ENCODE measurements around the gene ADGRG6.
"Not testable (repeated sequence)": the region's sequence is repeated elsewhere in the genome, so short reads cannot be mapped to it uniquely, and the experiment has no call there.

Gene ADGRG6

DNA sequence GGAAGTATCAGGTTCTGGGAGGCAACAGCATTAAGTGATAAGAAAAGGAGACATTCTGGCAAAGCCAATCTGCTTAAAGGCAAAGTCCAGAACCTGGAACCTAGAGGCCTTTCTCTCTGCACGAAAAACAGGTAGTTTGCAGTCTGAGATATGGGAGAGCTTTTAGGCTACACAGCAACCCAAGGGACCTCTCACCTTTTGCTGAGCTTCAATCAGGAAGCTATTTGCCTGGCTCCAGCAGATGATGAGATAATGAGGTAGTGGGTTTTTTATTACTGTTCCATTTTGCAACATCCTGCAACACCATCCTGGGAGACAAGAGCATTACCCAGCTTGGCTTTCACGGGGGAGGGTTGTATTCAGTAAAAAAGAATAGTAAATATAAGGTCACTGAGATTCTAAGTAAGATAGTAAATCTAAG is 143.1 kb downstream of the ADGRG6 start:
- in situ Hi-C loops (cut with HindIII; ENCODE audit: low pct_ligation_motif_present, low pct_unique_long_range_greater_than_20kb, low sequenced_read_pairs): no loop called here
- DNase-seq: no peak

DNA sequence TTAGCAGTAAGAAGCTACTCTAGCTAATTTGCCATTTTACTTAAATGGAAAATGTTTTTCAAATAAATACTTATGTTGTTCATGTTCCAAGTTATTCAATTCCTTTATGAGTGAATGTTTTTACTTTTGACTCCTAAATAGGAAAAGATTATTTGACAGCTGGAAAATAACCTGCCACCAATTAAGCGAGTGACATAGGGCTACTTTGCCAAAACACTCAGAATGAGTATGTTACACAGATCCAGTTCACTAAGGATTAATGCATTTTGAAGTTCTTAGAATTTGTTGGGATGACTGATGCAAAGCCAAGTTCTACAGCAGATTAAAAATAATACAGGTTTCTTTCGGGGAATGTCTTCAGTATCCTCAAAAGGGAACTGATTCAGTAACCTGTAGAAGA is 144.4 kb downstream of the ADGRG6 start:
- DNase-seq: no peak

DNA sequence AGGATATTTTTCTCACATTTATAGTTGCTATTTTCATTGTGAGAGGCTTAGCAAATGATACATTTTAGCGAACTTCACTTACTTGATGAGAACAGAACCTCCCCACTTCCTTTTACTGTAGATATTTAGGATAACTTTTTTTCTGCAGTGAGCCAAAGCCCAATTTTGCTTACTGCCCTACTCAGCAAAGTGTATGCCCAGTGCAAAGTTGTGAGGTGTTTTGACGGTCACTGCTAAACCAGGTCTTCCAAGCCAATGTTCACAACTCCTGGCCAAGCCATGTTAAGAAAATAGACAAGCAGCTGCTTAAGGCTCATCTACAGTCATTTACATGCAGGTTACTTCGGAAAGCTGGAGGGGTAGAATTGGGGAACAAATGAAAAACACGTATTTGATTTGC is 144.8 kb downstream of the ADGRG6 start:
- DNase-seq: no peak
- in situ Hi-C loops (cut with HindIII; ENCODE audit: low pct_ligation_motif_present, low pct_unique_long_range_greater_than_20kb, low sequenced_read_pairs): no loop called here

More for the DNA sequence above, 144.4 kb downstream of the ADGRG6 start:
- in situ Hi-C loops (cut with HindIII; ENCODE audit: low pct_ligation_motif_present, low pct_unique_long_range_greater_than_20kb, low sequenced_read_pairs): no loop called here

GRCh38 chr6:142448091-142448729 is 146.4 kb downstream of the ADGRG6 start:
- in situ Hi-C loops (cut with HindIII; ENCODE audit: low pct_ligation_motif_present, low pct_unique_long_range_greater_than_20kb, low sequenced_read_pairs): no loop called here
- DNase-seq: no peak

GRCh38 chr6:142450856-142451255 is 149.0 kb downstream of the ADGRG6 start:
- in situ Hi-C loops (cut with HindIII; ENCODE audit: low pct_ligation_motif_present, low pct_unique_long_range_greater_than_20kb, low sequenced_read_pairs); DNase-seq: not testable (repeated sequence)

- in situ Hi-C loops (cut with HindIII; ENCODE audit: low pct_ligation_motif_present, low pct_unique_long_range_greater_than_20kb, low sequenced_read_pairs): no loop called here
- DNase-seq: no peak
These were observed 151.2 kb downstream of the ADGRG6 start for GRCh38 chr6:142452993-142453392.

DNA sequence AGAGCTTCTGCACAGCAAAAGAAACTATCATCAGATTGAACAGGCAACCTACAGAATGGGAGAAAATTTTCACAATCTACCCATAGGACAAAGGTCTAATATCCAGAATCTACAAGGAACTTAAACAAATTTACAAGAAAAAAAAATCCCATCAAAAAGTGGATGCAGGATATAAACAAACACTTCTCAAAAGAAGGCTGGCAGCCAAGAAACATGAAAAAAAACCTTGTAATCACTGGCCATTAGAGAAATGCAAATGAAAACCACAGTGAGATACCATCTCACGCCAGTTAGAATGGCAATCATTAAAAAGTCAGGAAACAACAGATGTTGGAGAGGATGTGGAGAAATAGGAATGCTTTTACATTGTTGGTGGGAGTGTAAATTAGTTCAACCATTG is 152.4 kb downstream of the ADGRG6 start:
- in situ Hi-C loops (cut with HindIII; ENCODE audit: low pct_ligation_motif_present, low pct_unique_long_range_greater_than_20kb, low sequenced_read_pairs); DNase-seq: not testable (repeated sequence)

- in situ Hi-C loops (cut with HindIII; ENCODE audit: low pct_ligation_motif_present, low pct_unique_long_range_greater_than_20kb, low sequenced_read_pairs): not testable (repeated sequence)
These were observed 153.0 kb downstream of the ADGRG6 start for GRCh38 chr6:142454848-142455247.

DNA sequence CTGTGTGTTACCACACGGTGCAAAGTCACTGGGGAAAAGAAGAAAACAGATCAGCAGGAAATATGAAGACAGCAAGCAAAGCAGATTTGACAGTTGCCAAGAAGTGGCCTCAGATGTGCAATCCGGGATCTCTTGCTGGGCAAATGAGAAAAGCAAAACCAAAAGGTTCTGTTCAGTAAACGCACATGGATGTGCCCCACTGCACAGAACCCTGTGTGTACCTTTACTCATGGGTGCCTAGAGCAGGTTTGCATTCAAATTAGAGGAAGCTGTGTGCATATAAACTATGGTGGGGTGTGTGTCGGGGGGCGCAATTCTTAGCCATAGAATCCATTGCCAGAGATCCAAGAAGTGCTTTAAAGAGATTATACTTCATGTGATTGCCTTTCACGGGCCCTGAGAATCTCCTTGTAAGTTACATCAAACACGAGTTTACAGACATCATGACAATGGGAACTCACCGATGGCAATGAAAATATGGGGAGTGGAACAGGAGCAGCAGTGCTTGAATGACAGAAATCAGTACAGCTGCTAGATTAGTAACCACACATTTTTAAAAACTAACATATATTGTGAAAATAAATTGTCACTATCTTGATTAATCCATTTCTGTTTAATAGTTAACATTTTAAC is 154.3 kb downstream of the ADGRG6 start:
- DNase-seq: no peak
- in situ Hi-C loops (cut with HindIII; ENCODE audit: low pct_ligation_motif_present, low pct_unique_long_range_greater_than_20kb, low sequenced_read_pairs): no loop called here

More at GRCh38 chr6:142454848-142455247, 153.0 kb downstream of the ADGRG6 start:
- not testable (repeated sequence) for DNase-seq

DNA sequence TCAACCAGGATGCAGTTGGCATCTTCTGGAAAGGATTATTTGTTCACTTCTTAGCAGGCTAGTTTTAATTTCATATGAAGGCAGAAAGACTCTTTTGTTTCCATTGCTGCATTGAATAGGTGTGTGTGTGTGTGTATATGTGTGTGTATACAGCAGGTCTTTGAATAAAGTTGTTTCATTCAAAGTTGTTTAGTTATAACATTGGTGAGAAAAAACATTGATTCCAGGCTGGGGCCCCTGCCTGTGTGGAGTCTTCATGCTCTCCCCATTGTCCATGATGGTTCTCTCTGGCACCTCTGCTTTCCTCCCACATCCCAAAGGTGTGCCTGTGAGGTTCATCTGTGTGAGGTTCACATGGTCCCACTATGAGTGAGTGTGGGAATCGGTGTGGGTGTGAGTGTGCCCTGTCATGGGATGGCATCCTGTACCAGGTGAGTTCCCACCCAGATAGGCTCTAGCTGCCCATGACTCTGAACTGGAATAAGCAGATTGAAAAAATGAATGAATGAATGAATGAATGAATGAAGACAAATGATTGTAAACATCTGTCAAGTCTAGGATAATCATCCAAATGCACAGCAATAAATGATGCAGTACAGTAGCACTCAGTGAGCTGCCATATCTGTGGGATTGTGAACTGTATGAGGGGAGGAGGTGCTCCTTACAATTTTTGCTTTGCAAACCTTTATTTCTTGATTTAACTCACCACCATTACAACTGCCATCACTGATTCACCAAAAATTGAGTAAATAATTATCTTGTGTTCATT is 156.0 kb downstream of the ADGRG6 start:
- in situ Hi-C loops (cut with HindIII; ENCODE audit: low pct_ligation_motif_present, low pct_unique_long_range_greater_than_20kb, low sequenced_read_pairs): no loop called here
- no peak for DNase-seq

DNA sequence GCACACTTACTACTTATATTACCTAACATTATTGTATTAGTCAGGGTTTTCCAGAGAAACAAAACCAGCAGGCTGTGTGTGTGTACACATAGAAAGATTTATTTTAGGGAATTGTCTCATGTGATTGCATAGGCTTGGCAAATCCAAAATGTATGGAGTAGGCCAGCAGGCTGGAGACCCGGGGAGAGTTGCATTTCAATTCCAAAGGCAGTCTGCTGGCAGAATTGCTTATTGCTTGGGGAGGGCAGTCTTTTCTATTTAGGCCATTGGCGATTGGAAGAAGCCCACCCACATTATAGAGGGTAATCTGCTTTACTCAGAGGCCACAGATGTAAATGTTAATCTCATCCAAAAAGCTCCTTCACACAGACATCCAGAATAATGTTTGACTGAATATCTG is 157.0 kb downstream of the ADGRG6 start:
- in situ Hi-C loops (cut with HindIII; ENCODE audit: low pct_ligation_motif_present, low pct_unique_long_range_greater_than_20kb, low sequenced_read_pairs): no loop called here
- no peak for DNase-seq

DNA sequence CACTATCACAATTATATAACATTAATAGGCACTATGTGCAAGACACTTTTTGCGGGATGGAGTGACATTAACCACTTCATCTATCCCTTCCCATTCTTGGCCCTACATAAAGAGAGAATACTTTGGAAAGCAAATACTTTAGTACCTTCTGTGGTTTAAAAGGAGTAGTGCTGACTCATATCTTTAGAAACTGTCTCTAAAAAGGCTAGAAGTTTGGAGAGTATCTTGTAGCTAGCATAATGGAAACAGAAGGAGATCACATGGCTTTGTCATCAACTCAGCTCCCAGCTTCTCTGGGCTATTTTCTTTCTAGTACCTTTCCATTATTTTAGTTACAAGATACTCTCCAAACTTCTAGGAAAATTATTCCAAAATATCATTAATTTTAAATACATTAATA is 157.5 kb downstream of the ADGRG6 start:
- in situ Hi-C loops (cut with HindIII; ENCODE audit: low pct_ligation_motif_present, low pct_unique_long_range_greater_than_20kb, low sequenced_read_pairs): no loop called here
- no peak for DNase-seq

DNA sequence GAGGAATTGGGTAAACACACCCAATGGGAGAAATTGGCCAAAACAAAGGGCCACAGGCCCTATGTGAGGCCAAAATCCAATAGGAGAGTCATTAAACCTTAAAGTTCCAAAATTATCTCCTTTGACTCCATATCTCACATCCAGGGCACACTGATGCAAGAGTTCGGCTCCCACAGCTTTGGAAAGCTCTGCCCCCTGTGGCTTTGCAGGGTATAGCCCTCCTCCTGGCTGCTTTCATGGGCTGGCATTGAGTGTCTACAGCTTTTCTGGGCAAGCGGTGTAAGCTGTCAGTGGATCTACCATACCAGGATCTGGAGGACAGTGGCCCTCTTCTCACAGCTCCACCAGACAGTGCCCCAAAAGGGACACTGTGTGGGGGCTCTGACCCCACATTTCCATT is 160.5 kb downstream of the ADGRG6 start:
- in situ Hi-C loops (cut with HindIII; ENCODE audit: low pct_ligation_motif_present, low pct_unique_long_range_greater_than_20kb, low sequenced_read_pairs): no loop called here
- DNase-seq: no peak

GRCh38 chr6:142463988-142464387 is 162.2 kb downstream of the ADGRG6 start:
- in situ Hi-C loops (cut with HindIII; ENCODE audit: low pct_ligation_motif_present, low pct_unique_long_range_greater_than_20kb, low sequenced_read_pairs): no loop called here
- DNase-seq: no peak

DNA sequence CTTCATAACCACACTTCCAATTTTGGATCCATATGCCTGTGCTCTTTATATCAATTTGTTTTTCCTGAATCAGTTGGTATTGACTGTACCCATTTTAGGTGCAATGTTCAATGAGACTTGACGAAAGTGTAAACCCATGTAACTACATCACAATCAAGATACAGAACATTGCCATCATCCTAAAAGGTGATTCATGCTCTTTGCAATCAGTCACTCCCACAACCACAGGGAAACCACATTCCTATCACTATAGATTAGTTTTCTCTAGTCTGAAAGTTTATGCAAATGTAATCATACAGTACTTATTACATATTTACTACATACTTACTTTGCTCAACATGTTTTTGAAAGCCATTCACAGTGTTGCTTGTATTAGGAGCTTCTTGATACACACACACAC is 167.4 kb downstream of the ADGRG6 start:
- no peak for DNase-seq
- in situ Hi-C loops (cut with HindIII; ENCODE audit: low pct_ligation_motif_present, low pct_unique_long_range_greater_than_20kb, low sequenced_read_pairs): no loop called here

GRCh38 chr6:142470421-142470820 is 168.6 kb downstream of the ADGRG6 start:
- DNase-seq: no peak
- in situ Hi-C loops (cut with HindIII; ENCODE audit: low pct_ligation_motif_present, low pct_unique_long_range_greater_than_20kb, low sequenced_read_pairs): no loop called here

- peak; percentile 77 for DNase-seq
- in situ Hi-C loops (cut with HindIII; ENCODE audit: low pct_ligation_motif_present, low pct_unique_long_range_greater_than_20kb, low sequenced_read_pairs): no loop called here
These were observed 172.9 kb downstream of the ADGRG6 start for GRCh38 chr6:142474531-142475289.

- DNase-seq: no peak
- in situ Hi-C loops (cut with HindIII; ENCODE audit: low pct_ligation_motif_present, low pct_unique_long_range_greater_than_20kb, low sequenced_read_pairs): no loop called here
These were observed 174.6 kb downstream of the ADGRG6 start for GRCh38 chr6:142476452-142476851.

- peak; percentile 42 for DNase-seq
- in situ Hi-C loops (cut with HindIII; ENCODE audit: low pct_ligation_motif_present, low pct_unique_long_range_greater_than_20kb, low sequenced_read_pairs): no loop called here
These were observed 176.3 kb downstream of the ADGRG6 start for GRCh38 chr6:142478117-142478516.

All from ACHN (cell line).